OCI-LY1 (cell line): ENCODE results near the gene TYW1.
"Not testable (repeated sequence)": the region's sequence is repeated elsewhere in the genome, so short reads cannot be mapped to it uniquely, and the experiment has no call there.

ENCODE experiments used
- EZH2 ChIP-seq: fragments of 200-600 bp; sonication (generic), shearing (Covaris generic); IDR thresholded peaks from 2 replicates; pipeline ENCODE4 v1.8.0; 2017; ENCODE audit warnings: borderline replicate concordance, mixed run types, mild to moderate bottlenecking, antibody characterized with exemption, low read length, moderate library complexity, mixed read lengths
- TF ChIP-seq, protein P1 (sequence below): fragments of 200-600 bp; sonication (generic), shearing (Covaris generic); IDR thresholded peaks from 2 replicates; pipeline ENCODE4 v1.5.1; 2017; ENCODE audit warnings: mild to moderate bottlenecking, antibody characterized with exemption, low read length, moderate library complexity, mixed read lengths

DNA sequence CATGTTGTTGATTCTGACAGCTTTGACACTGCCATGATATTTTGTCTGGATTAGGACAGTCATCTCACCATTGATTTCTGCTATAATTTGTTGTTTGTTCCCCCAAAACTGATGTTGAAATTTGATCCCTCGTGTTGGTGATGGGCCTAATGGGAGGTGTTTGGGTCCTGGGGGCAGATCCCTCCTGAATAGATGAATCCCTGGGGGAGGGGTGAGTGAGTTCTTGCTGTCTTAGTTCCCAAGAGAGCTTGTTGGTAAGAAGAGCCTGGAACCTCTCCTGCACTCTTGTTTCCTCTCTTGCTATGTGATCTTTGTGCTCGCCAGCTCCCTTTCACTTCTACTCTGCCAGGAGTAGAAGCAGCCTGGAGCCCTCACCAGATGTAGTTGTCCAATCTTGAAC is 7.5 kb downstream of the TYW1 start:
- TF ChIP-seq, protein P1, sequence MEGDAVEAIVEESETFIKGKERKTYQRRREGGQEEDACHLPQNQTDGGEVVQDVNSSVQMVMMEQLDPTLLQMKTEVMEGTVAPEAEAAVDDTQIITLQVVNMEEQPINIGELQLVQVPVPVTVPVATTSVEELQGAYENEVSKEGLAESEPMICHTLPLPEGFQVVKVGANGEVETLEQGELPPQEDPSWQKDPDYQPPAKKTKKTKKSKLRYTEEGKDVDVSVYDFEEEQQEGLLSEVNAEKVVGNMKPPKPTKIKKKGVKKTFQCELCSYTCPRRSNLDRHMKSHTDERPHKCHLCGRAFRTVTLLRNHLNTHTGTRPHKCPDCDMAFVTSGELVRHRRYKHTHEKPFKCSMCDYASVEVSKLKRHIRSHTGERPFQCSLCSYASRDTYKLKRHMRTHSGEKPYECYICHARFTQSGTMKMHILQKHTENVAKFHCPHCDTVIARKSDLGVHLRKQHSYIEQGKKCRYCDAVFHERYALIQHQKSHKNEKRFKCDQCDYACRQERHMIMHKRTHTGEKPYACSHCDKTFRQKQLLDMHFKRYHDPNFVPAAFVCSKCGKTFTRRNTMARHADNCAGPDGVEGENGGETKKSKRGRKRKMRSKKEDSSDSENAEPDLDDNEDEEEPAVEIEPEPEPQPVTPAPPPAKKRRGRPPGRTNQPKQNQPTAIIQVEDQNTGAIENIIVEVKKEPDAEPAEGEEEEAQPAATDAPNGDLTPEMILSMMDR: not testable (repeated sequence)
- not testable (repeated sequence) for TF ChIP-seq EZH2
